DND-41 (cell line): ENCODE results near the gene PTCD3.

Source experiments
- ATAC-seq: fragments of 200-7000 bp; cut with Tn5 transposase; 3 replicates; pipeline ENCODE4 v1.9.1; 2021; ENCODE audit warnings: low read depth; ENCODE audit not compliant: insufficient read depth
- DNase-seq: peaks from one replicate; pipeline ENCODE4 v3.0.0-alpha.2; 2020
- H2AFZ ChIP-seq: 2 replicates; pipeline ENCODE4 v1.6.0; 2012; ENCODE audit warnings: low read depth, low read length
- H3K27ac ChIP-seq: 2 replicates; pipeline ENCODE4 v1.5.1; 2012; ENCODE audit warnings: low read length, inconsistent platforms
- H3K27me3 ChIP-seq: fragments of 200-600 bp; sonication (generic); 2 replicates; pipeline ENCODE4 v1.6.0; 2012; ENCODE audit warnings: low read length, mild to moderate bottlenecking, inconsistent platforms; ENCODE audit not compliant: insufficient read depth, poor library complexity
- H3K36me3 ChIP-seq: 2 replicates; pipeline ENCODE4 v1.5.1; 2012; ENCODE audit warnings: low read length, inconsistent platforms; ENCODE audit not compliant: insufficient read depth
- H3K4me1 ChIP-seq: 2 replicates; pipeline ENCODE4 v1.5.1; 2012; ENCODE audit warnings: mild to moderate bottlenecking, low read length; ENCODE audit not compliant: insufficient read depth
- H3K4me2 ChIP-seq: 2 replicates; pipeline ENCODE4 v1.6.0; 2012; ENCODE audit warnings: mild to moderate bottlenecking, moderate library complexity, low read length, inconsistent platforms; ENCODE audit not compliant: insufficient read depth
- H3K4me3 ChIP-seq, 2 experiments: fragments of 200-600 bp in 1 of 2; shearing (Covaris generic) in 1 of 2; 2 replicates each; pipeline ENCODE4 v1.5.1; 2012 to 2016; ENCODE audit warnings: inconsistent platforms in 2 of 2, low read length in 2 of 2, mild to moderate bottlenecking in 2 of 2, low read depth in 1 of 2, moderate library complexity in 1 of 2
- H3K79me2 ChIP-seq: 2 replicates; pipeline ENCODE4 v1.6.0; 2012; ENCODE audit warnings: low read length, inconsistent platforms; ENCODE audit not compliant: insufficient read depth
- H3K9ac ChIP-seq: 2 replicates; pipeline ENCODE4 v1.6.0; 2012; ENCODE audit warnings: low read depth, mild to moderate bottlenecking, inconsistent platforms, low read length, moderate library complexity
- H3K9me3 ChIP-seq: 2 replicates; pipeline ENCODE4 v1.5.1; 2012; ENCODE audit warnings: low read length, moderate library complexity, mild to moderate bottlenecking, inconsistent platforms; ENCODE audit not compliant: insufficient read depth, severe bottlenecking
- H4K20me1 ChIP-seq: 2 replicates; pipeline ENCODE4 v1.6.0; 2012; ENCODE audit warnings: low read length; ENCODE audit not compliant: insufficient read depth
- EZH2 ChIP-seq: IDR thresholded peaks from 3 replicates; pipeline ENCODE4 v1.6.1; 2012; ENCODE audit warnings: borderline replicate concordance, low read depth, mild to moderate bottlenecking, moderate library complexity, low read length, inconsistent platforms; ENCODE audit not compliant: severe bottlenecking
- TF ChIP-seq, protein P1 (sequence below): IDR thresholded peaks from 2 replicates; pipeline ENCODE4 v1.5.1; 2012; ENCODE audit warnings: borderline replicate concordance, low read length, moderate library complexity, mild to moderate bottlenecking; ENCODE audit not compliant: poor library complexity, severe bottlenecking; ENCODE audit errors: extremely low read depth

PTCD3 gene

DNA sequence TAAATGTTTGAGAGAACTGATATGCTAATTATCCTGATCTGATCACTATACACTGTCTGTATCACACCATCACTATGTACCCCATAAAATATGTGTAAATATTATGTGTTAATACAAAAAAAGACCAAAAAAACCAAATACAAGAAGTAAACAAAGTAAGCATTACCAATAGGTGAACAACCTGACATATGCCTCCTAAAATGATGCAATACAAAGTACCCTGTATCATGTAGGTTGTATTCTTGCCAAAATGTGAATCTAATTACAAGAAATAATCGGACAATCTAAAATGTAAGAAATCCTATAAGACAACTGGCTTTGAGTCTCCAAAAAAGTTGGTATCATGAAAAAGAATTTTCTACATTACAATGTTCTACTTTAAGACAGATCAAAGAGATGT, 8.1 kb upstream of the PTCD3 start:
- Histone ChIP-seq H3K9ac (no peak overlapping the region), H3K4me3 (no peak overlapping the region), H4K20me1 (peaks cover 19% of the 10 kb centered on the region; the same call in 1 of the 2 replicates), H3K27me3 (no peaks in the 10 kb centered on the region), H3K27ac (no peak overlapping the region), H3K9me3 (no peaks in the 10 kb centered on the region), H3K36me3 (peaks cover 90% of the 10 kb centered on the region), H3K4me1 (peaks cover 14% of the 10 kb centered on the region), H2AFZ (no peak overlapping the region), H3K79me2 (peaks cover 83% of the 10 kb centered on the region), H3K4me2 (no peak overlapping the region)
- DNase-seq (no peak), ATAC-seq (no peak)
- TF ChIP-seq, protein P1, sequence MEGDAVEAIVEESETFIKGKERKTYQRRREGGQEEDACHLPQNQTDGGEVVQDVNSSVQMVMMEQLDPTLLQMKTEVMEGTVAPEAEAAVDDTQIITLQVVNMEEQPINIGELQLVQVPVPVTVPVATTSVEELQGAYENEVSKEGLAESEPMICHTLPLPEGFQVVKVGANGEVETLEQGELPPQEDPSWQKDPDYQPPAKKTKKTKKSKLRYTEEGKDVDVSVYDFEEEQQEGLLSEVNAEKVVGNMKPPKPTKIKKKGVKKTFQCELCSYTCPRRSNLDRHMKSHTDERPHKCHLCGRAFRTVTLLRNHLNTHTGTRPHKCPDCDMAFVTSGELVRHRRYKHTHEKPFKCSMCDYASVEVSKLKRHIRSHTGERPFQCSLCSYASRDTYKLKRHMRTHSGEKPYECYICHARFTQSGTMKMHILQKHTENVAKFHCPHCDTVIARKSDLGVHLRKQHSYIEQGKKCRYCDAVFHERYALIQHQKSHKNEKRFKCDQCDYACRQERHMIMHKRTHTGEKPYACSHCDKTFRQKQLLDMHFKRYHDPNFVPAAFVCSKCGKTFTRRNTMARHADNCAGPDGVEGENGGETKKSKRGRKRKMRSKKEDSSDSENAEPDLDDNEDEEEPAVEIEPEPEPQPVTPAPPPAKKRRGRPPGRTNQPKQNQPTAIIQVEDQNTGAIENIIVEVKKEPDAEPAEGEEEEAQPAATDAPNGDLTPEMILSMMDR, result no peak
- no peak for TF ChIP-seq EZH2

DNA sequence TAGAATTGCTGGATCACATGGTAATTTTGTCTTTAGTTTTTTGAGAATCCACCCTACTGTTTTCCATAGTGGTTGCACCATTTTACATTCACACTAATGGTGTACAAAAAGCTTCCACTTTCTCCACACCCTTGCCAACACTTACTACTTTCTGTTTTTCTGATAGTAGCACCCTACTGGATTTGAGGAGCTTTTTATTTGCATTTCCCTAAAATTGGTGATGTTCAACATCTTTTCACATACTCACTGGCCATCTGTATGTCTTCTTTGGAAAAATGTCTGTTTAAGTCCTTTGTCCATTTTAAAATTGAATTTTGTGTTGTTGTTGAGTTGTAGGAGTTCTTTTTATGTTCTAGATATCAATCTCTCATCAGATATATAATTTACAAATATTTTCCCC, 3.9 kb upstream of the PTCD3 start:
- TF ChIP-seq, protein P1, result no peak
- TF ChIP-seq EZH2, result no peak

DNA sequence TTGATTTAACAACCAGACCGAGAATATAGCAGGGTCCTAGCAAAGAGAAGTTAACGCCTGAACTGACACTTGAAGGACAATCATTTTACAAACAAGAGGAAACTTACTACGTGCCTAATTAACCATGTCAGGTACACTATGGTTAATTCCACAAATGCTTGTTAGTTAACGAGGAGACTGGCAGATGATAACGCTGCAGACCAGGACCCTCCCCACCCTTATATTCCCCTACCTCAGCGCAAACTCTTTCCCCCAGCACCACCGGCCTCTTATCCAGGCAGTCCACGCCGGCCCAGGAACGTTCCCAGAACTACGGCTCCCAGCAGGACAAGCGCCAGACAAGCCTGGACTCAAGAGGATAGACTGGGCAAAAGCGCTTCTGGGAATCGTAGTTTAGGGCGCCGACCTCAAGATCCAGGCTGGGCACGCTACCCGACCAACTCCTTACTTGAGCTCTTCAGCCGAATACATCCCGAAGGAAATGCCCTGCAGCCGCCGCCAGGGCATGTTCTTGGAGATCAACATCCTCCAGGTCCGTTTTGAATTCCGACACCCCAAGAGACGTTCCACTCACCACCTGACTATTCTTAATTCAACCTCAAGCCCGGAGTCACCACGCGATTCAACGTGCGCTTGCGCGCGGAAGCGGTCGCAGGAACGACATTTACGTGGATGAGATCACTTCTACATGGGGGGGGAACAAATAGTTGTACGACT, 625 bp upstream of the PTCD3 start, which contains the start of gene POLR1A:
Gene POLR1A (minus strand): TSS at position 635 of the 717 bp plus-strand sequence. CDS start 110 bp downstream, at position 525.
- H3K9ac ChIP-seq, result peak within 1 kb of the TSS; percentile 66
- no peak for TF ChIP-seq EZH2
- TF ChIP-seq, protein P1, result no peak
- no peaks in the 10 kb centered on the region for H3K27me3 ChIP-seq
- H2AFZ ChIP-seq, result peak within 1 kb of the TSS; percentile 96
- peaks cover 56% of the 10 kb centered on the region for H3K4me1 ChIP-seq
- DNase-seq (peak; percentile 85), ATAC-seq (peak; percentile 86)
- peak within 1 kb of the TSS; percentile 80 for H3K27ac ChIP-seq
- peaks cover 97% of the 10 kb centered on the region for H3K79me2 ChIP-seq
- peak within 1 kb of the TSS; percentile 94 for H3K4me2 ChIP-seq
- H4K20me1 ChIP-seq, result peaks cover 22% of the 10 kb centered on the region; the same call in 1 of the 2 replicates
- H3K9me3 ChIP-seq, result no peaks in the 10 kb centered on the region
- H3K36me3 ChIP-seq, result peaks cover 61% of the 10 kb centered on the region
- peak within 1 kb of the TSS; percentile 85 to 95 for H3K4me3 ChIP-seq

More for the DNA sequence above, 3.9 kb upstream of the PTCD3 start:
- peaks cover 67% of the 10 kb centered on the region for H3K36me3 ChIP-seq
- no peak overlapping the region for H3K9ac ChIP-seq
- peaks cover 94% of the 10 kb centered on the region for H3K79me2 ChIP-seq
- peaks cover 22% of the 10 kb centered on the region; the same call in 1 of the 2 replicates for H4K20me1 ChIP-seq
- no peak overlapping the region for H3K27ac ChIP-seq
- no peak overlapping the region for H2AFZ ChIP-seq
- H3K4me2 ChIP-seq, result 0 out of 2 replicates have a peak overlapping the region, but pooled peaks have one; percentile 94
- H3K27me3 ChIP-seq, result no peaks in the 10 kb centered on the region
- DNase-seq, result no peak
- no peak overlapping the region for H3K4me3 ChIP-seq
- H3K9me3 ChIP-seq, result no peaks in the 10 kb centered on the region
- ATAC-seq, result no peak
- H3K4me1 ChIP-seq, result peaks cover 42% of the 10 kb centered on the region
